Activated B cell treated with CpG ODN at 0.5 μM for 24 hours (primary cell): ENCODE results near the gene MAD1L1. TPM values are rescaled to one million over a fixed set of nuclear protein-coding genes. Genes with fewer than 3 reads are reported as not detected.

Experiments
- ATAC-seq: fragments of 200-7000 bp; cut with Tn5 transposase; one replicate; pipeline ENCODE4 v1.10.0; 2021; ENCODE audit warnings: low read depth, mild to moderate bottlenecking, moderate library complexity
- CTCF ChIA-PET: fragments of 350-600 bp; sonication (Branson Sonifier 250); formaldehyde crosslinking; loops from one replicate; lab custom pipeline; 2021; ENCODE audit warnings: antibody characterized with exemption; lab: Charles Lee
- POLR2A ChIA-PET: fragments of 350-600 bp; sonication (Branson Sonifier 250); formaldehyde crosslinking; loops from one replicate; lab custom pipeline; 2021; ENCODE audit warnings: antibody characterized with exemption; lab: Charles Lee
- DNase-seq: peaks from one replicate; pipeline ENCODE4 v3.0.0; 2022
- H3K27ac Mint-ChIP-seq: one replicate; pipeline ENCODE4 v1.8.0; 2020; ENCODE audit warnings: mixed read lengths
- H3K27me3 Mint-ChIP-seq: one replicate; pipeline ENCODE4 v1.8.0; 2021; ENCODE audit warnings: mixed read lengths
- H3K36me3 Mint-ChIP-seq: one replicate; pipeline ENCODE4 v1.8.0; 2021; ENCODE audit warnings: low read depth, mixed read lengths
- H3K4me1 Mint-ChIP-seq: one replicate; pipeline ENCODE4 v1.8.0; 2021; ENCODE audit warnings: mixed read lengths
- H3K4me3 Mint-ChIP-seq: one replicate; pipeline ENCODE4 v1.8.0; 2020; ENCODE audit warnings: mild to moderate bottlenecking, mixed read lengths
- H3K9me3 Mint-ChIP-seq: one replicate; pipeline ENCODE4 v1.8.0; 2020; ENCODE audit warnings: mixed read lengths
- intact Hi-C: fragments of 100-400 bp; cut with micrococcal nuclease; formaldehyde crosslinking; loops from one replicate; pipeline ENCODE4 v1.15.1; 2024
- total RNA-seq: library from RNA; stranded (reverse); gene quantifications from 2 replicates; pipeline ENCODE4 v1.2.3, GENCODE V29; 2022
- TF ChIP-seq, protein P1 (sequence below): fragments of 200-600 bp; IDR thresholded peaks from one replicate; pipeline ENCODE4 v1.8.0; 2022; ENCODE audit warnings: antibody characterized with exemption, mild to moderate bottlenecking

The MAD1L1 gene
- total RNA-seq, 1 donor from 2014 or later: 54.6 TPM

DNA sequence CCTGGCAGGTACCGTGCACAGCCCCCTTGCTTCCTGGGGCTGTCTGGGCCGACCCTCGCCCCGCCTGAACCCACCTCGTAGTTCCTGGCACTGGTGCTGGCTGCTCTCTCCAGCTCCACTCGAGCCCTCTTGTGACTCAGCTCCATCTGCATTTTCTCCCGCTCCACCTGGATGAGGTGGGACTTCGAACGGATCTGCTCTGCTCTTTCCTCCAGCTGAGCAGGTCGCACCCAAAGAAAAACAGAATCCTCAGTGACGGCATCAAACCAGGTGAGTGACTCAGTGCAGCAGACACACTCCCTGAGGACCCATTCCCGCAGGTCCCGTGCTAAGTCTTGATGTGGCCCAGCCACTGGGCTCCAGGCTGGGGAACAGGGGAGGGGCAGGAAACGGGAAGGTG, 7.4 kb downstream of the MAD1L1 start:
- ATAC-seq (no peak), DNase-seq (no peak)
- TF ChIP-seq, protein P1, sequence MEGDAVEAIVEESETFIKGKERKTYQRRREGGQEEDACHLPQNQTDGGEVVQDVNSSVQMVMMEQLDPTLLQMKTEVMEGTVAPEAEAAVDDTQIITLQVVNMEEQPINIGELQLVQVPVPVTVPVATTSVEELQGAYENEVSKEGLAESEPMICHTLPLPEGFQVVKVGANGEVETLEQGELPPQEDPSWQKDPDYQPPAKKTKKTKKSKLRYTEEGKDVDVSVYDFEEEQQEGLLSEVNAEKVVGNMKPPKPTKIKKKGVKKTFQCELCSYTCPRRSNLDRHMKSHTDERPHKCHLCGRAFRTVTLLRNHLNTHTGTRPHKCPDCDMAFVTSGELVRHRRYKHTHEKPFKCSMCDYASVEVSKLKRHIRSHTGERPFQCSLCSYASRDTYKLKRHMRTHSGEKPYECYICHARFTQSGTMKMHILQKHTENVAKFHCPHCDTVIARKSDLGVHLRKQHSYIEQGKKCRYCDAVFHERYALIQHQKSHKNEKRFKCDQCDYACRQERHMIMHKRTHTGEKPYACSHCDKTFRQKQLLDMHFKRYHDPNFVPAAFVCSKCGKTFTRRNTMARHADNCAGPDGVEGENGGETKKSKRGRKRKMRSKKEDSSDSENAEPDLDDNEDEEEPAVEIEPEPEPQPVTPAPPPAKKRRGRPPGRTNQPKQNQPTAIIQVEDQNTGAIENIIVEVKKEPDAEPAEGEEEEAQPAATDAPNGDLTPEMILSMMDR: no peak
- no peaks in the 10 kb centered on the region for H3K27me3 Mint-ChIP-seq
- intact Hi-C loops: no loop called here
- ChIA-PET CTCF (no interaction called here), POLR2A (no interaction called here)
- no peaks in the 10 kb centered on the region for H3K9me3 Mint-ChIP-seq
- peaks cover 8% of the 10 kb centered on the region for H3K4me1 Mint-ChIP-seq
- no peak overlapping the region for H3K4me3 Mint-ChIP-seq
- no peak overlapping the region for H3K27ac Mint-ChIP-seq
- peaks cover 71% of the 10 kb centered on the region for H3K36me3 Mint-ChIP-seq

DNA sequence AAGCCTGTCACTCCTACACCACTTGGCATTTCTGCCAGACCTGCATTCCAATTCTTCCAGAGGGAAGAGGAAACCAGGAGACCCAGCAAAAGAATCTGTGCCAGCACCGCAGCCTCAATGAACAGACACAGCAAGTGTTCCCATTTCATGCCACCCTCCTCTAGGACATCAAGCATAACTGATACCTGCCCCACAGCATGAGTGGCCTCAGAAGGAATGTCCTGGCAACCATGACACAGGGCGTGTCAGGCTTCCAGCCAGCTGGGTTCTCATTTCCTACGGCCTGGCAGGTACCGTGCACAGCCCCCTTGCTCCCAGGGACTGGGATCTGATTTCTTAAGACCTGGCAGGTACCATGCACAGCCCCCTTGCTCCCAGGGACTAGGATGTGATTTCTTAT, 7.8 kb downstream of the MAD1L1 start:
- ChIA-PET CTCF (no interaction called here), POLR2A (no interaction called here)
- Mint-ChIP-seq H3K36me3 (peaks cover 71% of the 10 kb centered on the region), H3K27me3 (no peaks in the 10 kb centered on the region), H3K27ac (no peak overlapping the region), H3K4me3 (no peak overlapping the region), H3K4me1 (peaks cover 4% of the 10 kb centered on the region), H3K9me3 (no peaks in the 10 kb centered on the region)
- DNase-seq: no peak
- intact Hi-C loops: no loop called here
- TF ChIP-seq, protein P1: no peak
- ATAC-seq: no peak

DNA sequence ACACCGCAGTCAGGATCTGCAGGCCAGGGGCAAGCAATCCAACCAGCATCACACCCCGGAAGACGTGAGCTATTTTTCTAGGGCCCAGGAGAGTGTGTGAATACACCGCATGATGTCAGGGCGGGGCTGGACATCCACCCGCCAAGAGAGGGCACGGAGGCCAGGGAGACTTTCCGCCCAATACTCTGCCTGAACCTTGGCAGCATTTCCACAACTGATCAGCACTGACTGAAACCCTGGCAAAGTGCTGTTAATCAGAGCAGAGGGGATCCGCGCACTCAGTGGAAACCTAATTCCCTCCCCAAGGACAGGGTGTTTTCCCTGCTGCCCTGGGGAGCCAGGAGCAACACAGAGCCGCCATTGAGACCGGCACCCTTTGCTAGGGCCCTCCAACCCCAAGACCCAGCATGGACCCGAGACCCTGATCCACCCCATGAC, 8.2 kb downstream of the MAD1L1 start:
- DNase-seq (no peak), ATAC-seq (no peak)
- intact Hi-C loops: no loop called here
- ChIA-PET POLR2A (interaction anchor here (1.6 kb wide), 1 partner anchor 8 kb away, joined by 3 read pairs; the partner anchor contains the start of gene MAD1L1), CTCF (no interaction called here)
- no peak overlapping the region for H3K4me3 Mint-ChIP-seq
- H3K9me3 Mint-ChIP-seq: no peaks in the 10 kb centered on the region
- peaks cover under 1% of the 10 kb centered on the region for H3K4me1 Mint-ChIP-seq
- H3K36me3 Mint-ChIP-seq: peaks cover 69% of the 10 kb centered on the region
- H3K27me3 Mint-ChIP-seq: no peaks in the 10 kb centered on the region
- H3K27ac Mint-ChIP-seq: no peak overlapping the region
- TF ChIP-seq, protein P1: no peak

DNA sequence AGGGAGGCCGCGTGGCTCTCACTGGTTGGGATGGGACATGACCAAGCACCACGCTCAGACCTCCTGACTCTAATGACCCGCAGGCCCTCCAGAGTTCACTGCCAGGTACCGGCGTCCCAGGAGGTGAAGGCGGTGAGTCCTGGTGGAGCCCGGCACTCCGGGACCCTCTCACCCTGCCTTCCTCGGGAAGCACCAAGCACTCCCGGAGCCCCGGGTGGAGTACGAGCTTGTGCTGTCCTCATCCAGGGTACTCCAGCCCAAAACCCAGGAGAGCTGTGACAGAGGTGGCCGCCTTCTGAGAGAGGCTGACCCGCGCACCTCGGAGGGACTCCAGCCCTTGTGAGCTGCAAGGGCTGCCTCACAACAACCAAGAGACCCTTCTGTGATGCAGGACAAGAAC, 9.4 kb downstream of the MAD1L1 start:
- Mint-ChIP-seq H3K4me3 (no peak overlapping the region), H3K27me3 (no peaks in the 10 kb centered on the region), H3K4me1 (no peaks in the 10 kb centered on the region), H3K9me3 (no peaks in the 10 kb centered on the region), H3K27ac (no peak overlapping the region), H3K36me3 (peaks cover 74% of the 10 kb centered on the region)
- CTCF ChIA-PET: no interaction called here
- POLR2A ChIA-PET: interaction anchor here (1.6 kb wide), 1 partner anchor 9 kb away, joined by 3 read pairs; the partner anchor contains the start of gene MAD1L1
- ATAC-seq: no peak
- intact Hi-C loops: no loop called here
- TF ChIP-seq, protein P1: no peak
- DNase-seq: no peak

DNA sequence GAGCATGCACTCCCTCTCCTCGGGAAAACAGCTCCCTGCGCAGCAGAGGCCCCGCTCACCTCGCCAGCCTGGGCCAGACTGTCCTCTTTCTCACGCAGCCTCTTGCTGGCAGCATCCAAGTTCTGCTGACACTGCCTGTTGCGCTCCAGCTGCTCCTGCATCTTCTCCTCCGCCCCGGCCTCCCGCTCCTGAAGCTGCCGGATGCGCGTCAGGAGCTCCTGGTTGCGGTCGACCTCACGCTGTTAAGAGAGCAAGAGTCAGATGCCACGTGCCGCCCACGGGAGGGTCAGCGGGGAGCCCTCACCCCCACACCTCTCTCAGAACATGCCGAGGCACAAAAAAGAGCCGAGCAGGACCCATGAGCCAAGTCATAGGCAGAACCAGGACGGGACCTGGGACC, 10.2 kb downstream of the MAD1L1 start:
- POLR2A ChIA-PET: interaction anchor here (0.7 kb wide), 1 partner anchor 125 kb away, joined by 3 read pairs; no protein-coding TSS in a partner anchor
- peaks cover 76% of the 10 kb centered on the region for H3K36me3 Mint-ChIP-seq
- intact Hi-C loops: no loop called here

More for the DNA sequence above, 10.2 kb downstream of the MAD1L1 start:
- H3K4me3 Mint-ChIP-seq: no peak overlapping the region
- ATAC-seq: no peak
- H3K27me3 Mint-ChIP-seq: no peaks in the 10 kb centered on the region
- no peaks in the 10 kb centered on the region for H3K9me3 Mint-ChIP-seq
- no peak for DNase-seq
- H3K27ac Mint-ChIP-seq: no peak overlapping the region
- H3K4me1 Mint-ChIP-seq: no peaks in the 10 kb centered on the region
- CTCF ChIA-PET: no interaction called here
- TF ChIP-seq, protein P1: no peak
